K562 (cell line): Measurements from ENCODE around the gene ODC1. TPM values are rescaled to one million over a fixed set of nuclear protein-coding genes. Genes with fewer than 3 reads are reported as not detected.
A peak's percentile ranks its signal among the peaks of the same experiment; 100 is the strongest.

Source experiments
- CBFA2T3 ChIP-seq: fragments of 450-650 bp; IDR thresholded peaks from 2 replicates; pipeline ENCODE4 v1.6.1; 2017
- CHD2 ChIP-seq: IDR thresholded peaks from 2 replicates; pipeline ENCODE4 v1.6.1; 2011; ENCODE audit warnings: low read depth, low read length
- CREB3L1 ChIP-seq: fragments of 450-650 bp; IDR thresholded peaks from 2 replicates; pipeline ENCODE4 v1.6.1; 2014; ENCODE audit warnings: low read depth, mild to moderate bottlenecking, moderate library complexity, borderline replicate concordance
- DDX20 ChIP-seq: fragments of 450-650 bp; IDR thresholded peaks from 2 replicates; pipeline ENCODE4 v1.6.1; 2016; ENCODE audit warnings: missing genetic modification characterization, low read depth, mild to moderate bottlenecking, missing compliant biosample characterization, moderate library complexity
- JUNB ChIP-seq: fragments of 450-650 bp; formaldehyde crosslinking; conservative IDR thresholded peaks from 2 replicates; pipeline ENCODE4 v1.4.0; 2020; ENCODE audit warnings: mild to moderate bottlenecking
- NR2C1 ChIP-seq, 2 experiments: fragments of 450-650 bp; IDR thresholded peaks; 2 replicates each; pipeline ENCODE4 v1.6.1; 2017; ENCODE audit warnings: mild to moderate bottlenecking in 2 of 2, antibody characterized with exemption in 1 of 2, inconsistent platforms in 1 of 2, missing compliant biosample characterization in 1 of 2, missing genetic modification characterization in 1 of 2
- PHB2 ChIP-seq: fragments of 450-650 bp; IDR thresholded peaks from 2 replicates; pipeline ENCODE4 v1.6.1; 2017; ENCODE audit warnings: low read depth
- PML ChIP-seq: IDR thresholded peaks from 2 replicates; pipeline ENCODE4 v1.6.1; 2012; ENCODE audit warnings: low read length, inconsistent platforms
- RAD51 ChIP-seq: fragments of 450-650 bp; IDR thresholded peaks from 2 replicates; pipeline ENCODE4 v1.7.1; 2016; ENCODE audit warnings: low read depth, mild to moderate bottlenecking, borderline replicate concordance
- SP1 ChIP-seq: sonication (generic); formaldehyde crosslinking; IDR thresholded peaks from 2 replicates; pipeline ENCODE4 v1.8.1; 2022; ENCODE audit warnings: mild to moderate bottlenecking, missing genetic modification reagents
- TOE1 ChIP-seq, 2 experiments: fragments of 450-650 bp in 1 of 2; sonication (generic) in 1 of 2; formaldehyde crosslinking in 1 of 2; IDR thresholded peaks; 2 replicates each; pipeline versions ENCODE4 v1.7.1 to v1.8.0; 2016 to 2022; ENCODE audit warnings: borderline replicate concordance in 2 of 2, mild to moderate bottlenecking in 2 of 2, antibody characterized with exemption in 1 of 2, inconsistent platforms in 1 of 2, low read depth in 1 of 2, missing genetic modification reagents in 1 of 2, moderate library complexity in 1 of 2
- ZBTB17 ChIP-seq: fragments of 450-650 bp; formaldehyde crosslinking; IDR thresholded peaks from 2 replicates; pipeline ENCODE4 v1.4.0; 2020; ENCODE audit warnings: mild to moderate bottlenecking
- ZKSCAN3 ChIP-seq: fragments of 250-450 bp; sonication (Bioruptor Pico); IDR thresholded peaks from 2 replicates; pipeline ENCODE4 v1.4.0; 2020
- ZNF24 ChIP-seq: fragments of 450-650 bp; IDR thresholded peaks from 2 replicates; pipeline ENCODE4 v1.6.1; 2016
- ZNF592 ChIP-seq: fragments of 450-650 bp; IDR thresholded peaks from 2 replicates; pipeline ENCODE4 v1.6.1; 2017; ENCODE audit warnings: antibody characterized with exemption, mild to moderate bottlenecking
- ZNF707 ChIP-seq: fragments of 250-450 bp; sonication (Bioruptor Pico); conservative IDR thresholded peaks from 2 replicates; pipeline ENCODE4 v1.8.0; 2022; ENCODE audit warnings: inconsistent platforms, mild to moderate bottlenecking, moderate library complexity
- polyA plus RNA-seq, 8 experiments: library from polyadenylated mRNA; depleted of rRNA in 4 of 8; stranded (reverse) in 5 of 8; unstranded in 3 of 8; fragments of >200 nt; fragmentation: Nextera tagmentation in 2 of 8; fragmentation: Illumina TruSeq in 1 of 8; extraction: Ambion mirVana in 2 of 8; extraction: Trizol in 1 of 8; gene quantifications; 2 replicates each; pipeline versions ENCODE4 v1.2.1 to v1.2.3, GENCODE V29; 2011 to 2014; ENCODE audit warnings: inconsistent platforms in 1 of 8, missing spikeins in 1 of 8
- total RNA-seq, 7 experiments: library from RNA; depleted of rRNA in 6 of 7; stranded (reverse); fragments of >200 nt in 6 of 7; fragmentation: Illumina TruSeq in 2 of 7; extraction: Trizol in 2 of 7; gene quantifications; 2 replicates each; pipeline versions ENCODE4 v1.2.1 to v1.2.3, GENCODE V29; 2011 to 2021; ENCODE audit warnings: low replicate concordance in 1 of 7
- TF ChIP-seq, protein P1 (sequence below): sonication (generic); formaldehyde crosslinking; IDR thresholded peaks from 2 replicates; pipeline ENCODE4 v1.8.1; 2023; ENCODE audit warnings: mild to moderate bottlenecking, missing genetic modification reagents
- TF ChIP-seq, protein P2 (sequence below): IDR thresholded peaks from 2 replicates; pipeline ENCODE4 v1.6.1; 2014; ENCODE audit warnings: antibody characterized with exemption

The ODC1 gene
- total and polyA plus RNA-seq, 9 of the 15 experiments (the other 6 are each of a cell fraction or from before 2014, with no cell fraction given) = 142 to 563 (median 457) TPM

DNA sequence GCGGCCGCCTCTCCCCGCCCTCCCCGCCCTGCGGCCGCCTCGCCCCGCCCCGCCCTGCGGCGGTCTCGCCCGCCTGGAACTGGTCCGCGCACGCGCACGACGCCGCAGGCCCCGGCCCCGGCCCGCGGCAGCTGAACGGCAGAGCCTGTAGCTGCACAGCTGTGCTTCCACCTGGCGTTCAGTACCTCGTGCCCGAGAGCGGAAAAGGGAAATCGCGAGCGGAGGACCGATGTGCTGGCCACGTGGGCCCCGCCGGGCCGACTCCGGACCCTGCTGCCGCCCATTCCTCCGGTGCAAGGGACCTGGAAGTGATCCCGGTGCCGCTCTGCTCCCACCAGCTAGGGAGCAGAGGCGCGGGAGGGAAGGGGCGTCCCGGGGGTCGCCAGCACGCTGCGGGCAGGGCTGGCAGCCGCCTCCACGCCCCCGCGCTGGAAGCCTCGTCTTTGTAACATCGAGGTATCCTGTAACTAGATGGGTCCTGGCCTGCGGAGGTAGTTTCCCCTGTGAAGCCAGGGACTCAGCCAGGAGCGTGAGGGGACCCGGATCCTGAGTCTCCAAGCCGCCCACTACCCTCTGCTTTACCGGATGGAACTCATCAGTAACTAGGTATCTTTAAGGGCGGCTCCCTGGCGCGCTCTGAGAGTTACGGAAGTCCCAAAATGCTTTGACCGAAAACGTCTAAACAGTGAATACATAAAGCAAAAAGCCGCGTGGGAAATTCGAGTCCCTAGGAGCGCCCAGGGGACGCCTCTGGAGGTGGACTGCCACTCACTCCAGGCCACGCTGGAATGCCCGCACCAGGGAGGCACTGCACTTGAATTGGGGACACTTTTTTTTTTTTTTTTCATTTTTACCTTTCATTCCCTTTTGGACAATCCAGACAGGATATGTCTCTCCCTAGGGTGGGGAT, 704 bp upstream of the ODC1 start (continued):
- TF ChIP-seq DDX20 (tag) (no peak), ZNF707 (CRISPR knock-in tag) (no peak), PHB2 (no peak), SP1 (CRISPR knock-in tag) (peak; percentile 54; the same call in 1 of the 2 replicates), ZKSCAN3 (no peak), JUNB (no peak), ZBTB17 (peak; percentile 80; the same call in 1 of the 2 replicates), CHD2 (peak; percentile 42; the same call in 1 of the 2 replicates), RAD51 (peak; percentile 73), CBFA2T3 (peak; percentile 72), CREB3L1 (peak; percentile 87), NR2C1 (IDR thresholded peaks at IDR 0.05) (no peak), NR2C1 (tag; IDR thresholded peaks at IDR 0.05) (0 out of 2 replicates have a peak, but pooled peaks have one; percentile 12), TOE1 (IDR thresholded peaks at IDR 0.05; ENCODE audit: borderline replicate concordance) (peak; percentile 61; the same call in 1 of the 2 replicates), TOE1 (CRISPR knock-in tag; IDR thresholded peaks at IDR 0.05; ENCODE audit: borderline replicate concordance, low read depth) (no peak; the same call in 1 of the 2 replicates), ZNF24 (no peak), PML (peak; percentile 59; the same call in 1 of the 2 replicates), ZNF592 (peak; percentile 93)
- TF ChIP-seq, protein P1, sequence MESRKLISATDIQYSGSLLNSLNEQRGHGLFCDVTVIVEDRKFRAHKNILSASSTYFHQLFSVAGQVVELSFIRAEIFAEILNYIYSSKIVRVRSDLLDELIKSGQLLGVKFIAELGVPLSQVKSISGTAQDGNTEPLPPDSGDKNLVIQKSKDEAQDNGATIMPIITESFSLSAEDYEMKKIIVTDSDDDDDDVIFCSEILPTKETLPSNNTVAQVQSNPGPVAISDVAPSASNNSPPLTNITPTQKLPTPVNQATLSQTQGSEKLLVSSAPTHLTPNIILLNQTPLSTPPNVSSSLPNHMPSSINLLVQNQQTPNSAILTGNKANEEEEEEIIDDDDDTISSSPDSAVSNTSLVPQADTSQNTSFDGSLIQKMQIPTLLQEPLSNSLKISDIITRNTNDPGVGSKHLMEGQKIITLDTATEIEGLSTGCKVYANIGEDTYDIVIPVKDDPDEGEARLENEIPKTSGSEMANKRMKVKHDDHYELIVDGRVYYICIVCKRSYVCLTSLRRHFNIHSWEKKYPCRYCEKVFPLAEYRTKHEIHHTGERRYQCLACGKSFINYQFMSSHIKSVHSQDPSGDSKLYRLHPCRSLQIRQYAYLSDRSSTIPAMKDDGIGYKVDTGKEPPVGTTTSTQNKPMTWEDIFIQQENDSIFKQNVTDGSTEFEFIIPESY (CRISPR knock-in tag) = peak; percentile 35; the same call in 1 of the 2 replicates
- TF ChIP-seq, protein P2, sequence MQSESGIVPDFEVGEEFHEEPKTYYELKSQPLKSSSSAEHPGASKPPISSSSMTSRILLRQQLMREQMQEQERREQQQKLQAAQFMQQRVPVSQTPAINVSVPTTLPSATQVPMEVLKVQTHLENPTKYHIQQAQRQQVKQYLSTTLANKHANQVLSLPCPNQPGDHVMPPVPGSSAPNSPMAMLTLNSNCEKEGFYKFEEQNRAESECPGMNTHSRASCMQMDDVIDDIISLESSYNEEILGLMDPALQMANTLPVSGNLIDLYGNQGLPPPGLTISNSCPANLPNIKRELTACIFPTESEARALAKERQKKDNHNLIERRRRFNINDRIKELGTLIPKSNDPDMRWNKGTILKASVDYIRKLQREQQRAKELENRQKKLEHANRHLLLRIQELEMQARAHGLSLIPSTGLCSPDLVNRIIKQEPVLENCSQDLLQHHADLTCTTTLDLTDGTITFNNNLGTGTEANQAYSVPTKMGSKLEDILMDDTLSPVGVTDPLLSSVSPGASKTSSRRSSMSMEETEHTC = peak; percentile 74; the same call in 1 of the 2 replicates
